ENCODE results near the gene CCNT2.
A peak's percentile ranks its signal among the peaks of the same experiment; 100 is the strongest.
"Not testable (repeated sequence)": the region's sequence is repeated elsewhere in the genome, so short reads cannot be mapped to it uniquely, and the experiment has no call there.

The CCNT2 gene

DNA sequence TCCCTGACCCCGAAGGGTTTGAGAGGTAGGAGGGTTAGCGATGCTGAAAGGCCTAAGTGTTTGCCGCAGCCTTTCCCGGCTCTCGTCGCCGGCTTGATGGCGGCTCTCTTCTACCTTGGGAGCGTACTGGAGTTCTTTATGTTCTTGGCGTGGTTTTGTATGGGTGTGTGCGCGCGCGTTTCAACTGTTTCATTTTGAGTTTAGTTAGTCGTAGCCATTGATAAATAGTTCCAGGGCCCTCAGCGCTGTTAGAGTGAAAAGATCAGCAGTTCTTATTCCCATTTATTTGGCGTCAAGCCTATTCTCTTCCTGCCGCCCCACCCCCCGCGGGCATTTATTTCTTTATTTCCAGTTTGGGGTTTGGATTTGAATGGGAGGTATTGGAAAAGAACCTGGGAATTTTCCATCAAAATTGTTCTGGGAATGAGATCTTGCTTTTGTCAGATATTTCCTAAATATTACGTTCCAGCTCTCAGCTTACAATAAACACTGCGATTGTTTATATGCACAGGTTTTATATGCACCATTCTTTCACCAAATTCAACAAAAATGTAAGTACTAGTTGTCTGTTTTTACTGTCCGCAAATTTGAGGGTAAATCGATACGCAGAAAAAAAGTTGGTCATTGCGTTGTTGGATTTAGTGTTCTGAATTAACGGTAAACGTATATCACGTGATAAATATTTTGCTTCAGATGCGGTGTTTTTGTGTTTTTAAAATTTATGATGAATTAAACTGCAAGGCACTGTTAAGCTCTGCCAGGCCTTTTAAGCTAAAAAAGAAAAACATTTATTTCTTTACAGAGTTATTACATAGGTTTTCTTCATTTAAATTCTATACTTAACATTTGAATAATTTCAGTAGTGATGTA is 954 bp downstream of the CCNT2 start:
- DNase-seq: peak; percentile 41

DNA sequence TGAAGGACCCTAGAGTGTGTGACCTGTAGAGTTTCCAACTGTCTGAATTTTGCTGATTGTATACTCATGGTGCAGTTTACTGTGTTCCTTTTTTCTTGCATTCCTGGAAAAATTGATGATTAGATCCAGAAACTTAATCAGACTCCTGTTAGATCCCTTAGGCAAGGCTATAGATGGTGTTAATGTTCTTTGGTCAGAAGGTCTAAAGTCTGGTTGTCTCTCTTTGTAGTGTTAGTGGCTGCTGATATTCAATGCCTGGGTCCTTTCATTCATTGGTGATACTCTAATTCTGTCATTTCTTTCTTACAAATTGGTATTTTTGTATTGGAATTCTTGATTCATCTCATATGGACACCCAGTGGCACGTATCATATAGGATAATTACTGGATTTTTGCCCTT is 6.3 kb downstream of the CCNT2 start:
- no peak for DNase-seq

DNA sequence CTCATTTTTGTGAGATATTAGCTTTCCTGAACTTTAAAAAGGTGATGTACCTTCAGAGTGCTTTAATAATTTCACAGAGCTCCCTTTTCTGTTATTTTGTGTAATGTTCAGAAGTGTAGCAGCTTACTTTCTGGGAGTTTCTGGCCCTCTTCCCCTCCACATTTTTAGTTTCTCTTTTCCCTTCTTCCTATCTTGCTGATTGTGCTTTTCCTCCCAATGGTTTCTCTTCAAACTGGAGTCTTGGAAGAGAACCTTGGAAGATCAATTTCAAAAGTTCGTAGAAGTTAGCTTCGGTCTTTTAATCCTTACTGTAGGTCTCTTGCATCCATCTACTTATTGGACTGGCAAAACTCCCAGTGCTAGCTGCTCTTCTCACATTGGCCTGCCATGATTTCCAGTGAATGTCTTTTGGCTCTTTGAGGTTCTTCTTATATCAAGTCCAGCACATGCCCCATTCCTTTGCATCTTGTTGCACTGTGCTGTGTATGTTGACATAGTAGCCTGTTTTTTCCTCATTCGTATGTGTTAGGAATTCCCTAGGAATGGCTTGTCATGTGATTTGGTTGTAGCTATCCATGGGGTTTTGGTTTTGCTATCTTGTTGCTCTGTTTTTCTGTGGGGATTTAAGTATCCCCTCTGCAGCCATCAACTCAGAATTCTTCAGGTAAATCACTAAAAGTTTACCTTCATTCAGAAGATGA is 7.8 kb downstream of the CCNT2 start:
- DNase-seq: no peak

DNA sequence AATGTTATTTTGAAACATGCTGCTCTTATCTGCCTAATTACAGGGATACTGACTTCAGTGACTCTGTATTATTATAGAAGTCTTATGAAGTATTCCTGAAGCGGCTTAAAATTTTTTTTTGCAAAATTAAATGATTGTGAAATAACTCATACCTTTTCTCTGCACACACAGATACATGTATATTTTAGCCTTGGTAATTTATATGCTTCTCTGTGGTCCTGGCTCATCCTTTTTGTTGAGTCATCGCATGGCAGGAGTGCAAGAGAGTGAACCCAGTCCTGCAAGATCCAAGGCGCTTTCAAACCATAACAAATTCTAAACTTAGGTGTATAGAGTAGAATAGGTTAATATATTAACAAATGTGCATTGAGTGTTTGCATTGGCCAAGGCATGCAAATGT is 8.6 kb downstream of the CCNT2 start:
- DNase-seq: peak; percentile 2

DNA sequence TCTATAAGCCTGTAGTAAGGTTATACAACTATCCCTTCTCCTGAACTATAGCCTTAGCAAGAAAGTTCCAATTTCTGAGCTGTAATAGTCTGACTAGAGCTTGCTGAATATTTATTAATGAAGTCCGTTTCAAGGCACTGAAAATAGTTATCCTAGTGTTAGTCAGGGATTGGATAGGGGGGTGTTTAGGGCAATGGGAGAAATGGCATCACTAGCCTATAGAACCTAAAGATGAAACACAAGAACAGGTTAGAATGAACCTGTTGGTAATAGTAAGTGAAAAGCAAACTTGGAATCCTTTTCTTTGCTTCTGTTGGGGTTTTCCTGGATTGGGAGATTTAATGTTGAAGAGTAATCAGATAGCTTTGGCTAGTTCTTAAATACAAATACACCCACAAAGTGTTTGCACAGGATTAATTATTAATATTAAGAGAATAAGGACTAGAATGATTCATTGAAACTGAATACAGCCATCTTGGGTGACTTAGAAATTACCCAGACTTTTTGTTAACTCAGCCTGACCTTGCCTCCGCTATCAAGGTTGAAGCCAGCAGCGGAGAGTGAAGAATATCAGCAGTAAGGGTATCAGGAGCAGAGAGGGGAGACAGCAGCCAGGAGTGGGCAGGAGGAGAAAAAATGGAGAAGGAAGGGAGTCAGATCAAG is 14.4 kb downstream of the CCNT2 start:
- DNase-seq: no peak

DNA sequence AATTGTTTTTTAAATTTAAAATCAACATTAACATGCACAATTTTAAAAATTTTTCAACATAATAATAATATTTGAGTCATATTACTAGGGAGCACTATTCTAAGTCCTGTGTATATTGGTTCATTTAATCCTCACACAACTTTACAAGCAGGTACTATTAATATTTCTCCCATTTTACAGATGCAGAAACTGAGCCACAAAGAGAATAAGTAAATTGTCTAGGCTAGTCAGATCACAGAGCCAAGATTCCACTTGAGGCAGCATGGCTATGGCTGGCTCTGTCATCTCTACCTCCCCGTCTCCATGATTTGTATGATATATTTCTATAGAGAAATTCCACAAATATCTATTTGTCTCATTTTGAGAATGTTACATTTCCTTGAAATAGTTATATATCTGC is 15.1 kb downstream of the CCNT2 start:
- no peak for DNase-seq

DNA sequence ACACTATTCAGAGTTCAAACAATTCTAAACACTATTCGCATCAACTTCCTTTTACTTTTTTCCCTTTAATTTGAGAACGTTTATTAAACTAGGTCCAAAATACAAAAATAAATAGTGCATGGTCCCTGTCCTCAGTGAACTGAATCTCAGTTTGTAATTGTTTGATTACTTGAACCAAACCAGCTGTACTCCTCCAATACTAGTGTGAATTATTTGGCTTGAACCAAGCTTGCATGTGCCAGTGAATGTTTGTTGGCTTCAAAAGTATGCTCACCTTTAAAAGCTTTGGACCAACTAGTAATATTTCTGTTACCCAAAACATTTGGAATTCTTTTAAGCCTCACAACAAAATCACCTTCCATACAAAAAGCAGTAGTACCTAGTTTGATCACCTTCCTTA is 15.5 kb downstream of the CCNT2 start:
- no peak for DNase-seq

DNA sequence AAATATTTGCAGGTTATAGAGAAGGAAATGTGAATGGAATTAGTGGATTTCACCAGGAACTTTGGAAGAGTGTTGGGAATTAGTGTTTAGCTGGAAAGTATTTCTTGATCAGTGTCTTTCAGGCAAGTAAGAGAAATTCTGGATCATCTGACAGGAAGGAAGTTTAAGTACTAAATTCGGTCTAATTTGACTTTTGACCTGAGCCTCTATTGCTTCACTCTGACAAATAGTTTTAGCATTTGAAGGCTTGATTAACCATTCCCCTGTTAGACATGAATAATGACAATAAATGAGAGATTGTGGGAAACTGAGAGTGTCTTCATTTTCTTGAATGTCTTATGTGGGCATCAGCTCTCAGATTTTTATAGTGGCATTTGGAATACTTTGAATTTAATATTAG is 16.0 kb downstream of the CCNT2 start:
- no peak for DNase-seq

DNA sequence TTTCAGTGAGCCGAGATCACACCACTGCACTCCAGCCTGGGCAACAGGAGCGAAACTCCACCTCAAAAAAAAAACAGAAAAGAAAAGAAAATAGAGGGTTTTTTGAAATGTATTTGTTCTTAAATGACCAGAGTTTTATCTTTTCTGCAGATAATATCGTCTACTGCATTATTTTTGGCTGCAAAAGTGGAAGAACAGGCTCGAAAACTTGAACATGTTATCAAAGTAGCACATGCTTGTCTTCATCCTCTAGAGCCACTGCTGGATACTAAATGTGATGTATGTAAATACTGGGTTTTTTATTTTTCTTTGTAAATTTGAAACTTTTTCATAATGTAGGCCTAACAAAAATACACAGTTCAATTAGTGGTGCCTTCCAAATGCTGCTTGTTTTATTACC is 18.1 kb downstream of the CCNT2 start:
- DNase-seq: no peak

DNA sequence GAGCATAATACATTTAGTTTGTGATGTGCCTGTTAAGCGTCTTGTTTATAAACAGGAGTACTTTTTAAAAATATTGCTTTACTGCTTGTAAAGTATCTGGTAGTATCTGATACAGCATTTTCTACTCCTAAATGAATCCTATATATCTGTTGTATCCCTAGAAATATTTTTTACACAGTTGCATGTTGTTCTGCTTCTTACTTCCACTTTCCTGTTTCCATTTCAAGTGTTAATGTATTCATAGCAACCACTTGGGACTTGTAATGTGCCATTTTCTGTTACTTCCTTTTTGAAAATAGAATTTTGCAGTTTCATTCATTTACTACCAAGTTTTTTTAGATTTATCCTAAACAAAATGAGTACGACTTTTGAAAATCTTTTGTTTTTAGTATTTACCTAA is 24.9 kb downstream of the CCNT2 start:
- DNase-seq: no peak

DNA sequence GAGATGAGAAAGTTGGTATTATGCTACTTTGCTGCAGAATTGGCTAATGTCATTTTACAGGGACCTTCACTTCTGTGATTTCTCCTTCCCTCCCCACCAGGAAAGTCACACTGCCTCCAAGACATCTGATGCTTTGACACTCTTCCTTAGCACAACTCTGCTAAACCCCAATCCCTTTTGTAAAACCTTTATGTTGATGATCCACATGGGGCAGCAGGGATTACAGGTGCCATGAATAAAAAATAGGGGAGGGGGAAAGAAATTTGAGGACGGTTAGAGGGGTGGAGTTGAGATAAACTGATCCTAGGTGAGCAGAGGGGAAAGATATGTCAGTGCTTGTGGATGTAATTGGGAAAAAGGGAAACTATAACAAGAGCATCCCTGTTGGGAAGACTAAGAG is 26.4 kb downstream of the CCNT2 start:
- DNase-seq: no peak

DNA sequence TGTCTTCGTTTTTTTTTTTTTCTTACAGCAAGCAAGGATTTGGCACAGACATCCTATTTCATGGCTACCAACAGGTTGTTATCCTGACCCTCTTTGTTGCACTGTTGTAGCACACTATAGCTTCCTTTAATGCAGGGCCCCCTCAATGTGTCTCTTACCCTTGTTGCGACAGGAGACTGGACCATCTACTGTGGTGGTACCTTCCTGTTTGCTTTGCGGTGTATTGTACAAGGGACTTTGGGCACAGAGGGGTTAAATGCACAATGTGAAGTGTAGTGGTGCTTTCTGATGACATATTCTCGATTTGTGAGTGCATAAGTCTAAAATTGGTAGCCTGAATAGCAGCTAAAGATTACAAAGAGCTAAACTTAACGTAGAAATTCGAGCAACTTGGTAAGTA is 27.5 kb downstream of the CCNT2 start:
- DNase-seq: no peak

DNA sequence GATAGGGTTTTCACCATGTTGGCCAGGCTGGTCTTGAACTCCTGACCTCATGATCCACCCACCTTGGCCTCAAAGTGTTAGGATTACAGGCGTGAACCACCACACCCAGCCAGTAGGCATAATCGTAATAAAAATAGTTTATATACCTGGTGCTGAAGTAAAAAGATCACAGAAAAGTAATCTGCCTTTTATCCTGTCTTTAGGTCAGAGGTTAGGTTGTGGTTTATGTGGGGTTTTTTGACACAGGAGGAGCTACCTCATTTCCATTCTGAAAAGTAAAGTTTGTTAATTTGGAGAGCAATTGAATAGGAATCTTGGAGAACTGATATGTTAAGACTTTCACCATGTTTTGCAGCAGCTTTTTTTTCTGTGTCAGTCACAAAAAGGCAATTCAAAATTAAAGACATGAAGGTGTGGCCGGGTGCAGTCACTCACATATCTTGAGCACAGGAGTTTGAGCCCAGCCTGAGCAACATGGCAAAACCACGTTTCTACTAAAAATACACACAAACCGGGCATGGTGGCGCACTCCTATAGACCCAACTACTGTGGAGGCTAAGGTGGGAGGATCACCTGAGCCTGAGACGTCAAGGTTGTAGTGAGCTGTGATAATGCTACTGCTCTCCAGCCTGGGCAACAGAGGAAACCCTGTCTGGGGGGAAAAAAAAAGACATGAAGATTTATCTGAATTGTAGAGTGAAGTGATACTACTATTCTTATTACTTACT is 31.5 kb downstream of the CCNT2 start:
- DNase-seq: no peak

DNA sequence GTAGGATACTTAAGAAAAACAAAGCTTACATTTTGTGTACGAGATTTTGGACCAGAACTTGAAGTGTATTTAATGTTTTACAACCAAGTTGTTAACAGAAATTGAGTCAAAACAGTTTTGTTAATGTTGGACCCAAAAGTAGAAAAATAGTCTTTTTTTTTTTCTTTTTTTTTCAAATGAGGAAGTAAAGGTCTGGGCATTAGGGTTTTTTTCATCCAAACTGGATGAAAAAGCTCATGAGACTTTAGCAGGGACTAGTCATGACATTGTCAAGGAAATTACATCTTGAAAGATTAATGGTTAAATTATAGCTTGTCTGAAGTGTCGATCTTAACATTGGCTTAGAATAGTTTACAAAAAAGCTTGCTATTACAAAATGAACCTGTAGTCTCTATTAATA is 32.3 kb downstream of the CCNT2 start:
- DNase-seq: no peak

DNA sequence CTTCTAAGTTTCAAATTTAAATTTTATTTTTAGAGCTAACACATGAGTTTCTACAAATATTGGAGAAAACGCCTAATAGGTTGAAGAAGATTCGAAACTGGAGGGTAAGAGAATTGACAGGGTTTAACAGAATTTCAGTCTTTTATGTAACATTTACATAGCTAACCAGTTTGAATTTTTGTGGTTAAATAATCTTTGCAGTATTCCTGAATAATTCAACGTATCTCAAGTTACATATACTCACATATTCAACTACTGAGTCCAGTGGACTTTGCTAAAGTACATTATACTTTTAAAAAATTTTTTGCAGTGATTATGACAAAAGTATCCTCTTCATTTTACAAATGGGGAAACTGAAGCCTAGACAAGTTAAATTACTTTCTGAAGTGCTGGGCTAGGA is 34.0 kb downstream of the CCNT2 start:
- no peak for DNase-seq

DNA sequence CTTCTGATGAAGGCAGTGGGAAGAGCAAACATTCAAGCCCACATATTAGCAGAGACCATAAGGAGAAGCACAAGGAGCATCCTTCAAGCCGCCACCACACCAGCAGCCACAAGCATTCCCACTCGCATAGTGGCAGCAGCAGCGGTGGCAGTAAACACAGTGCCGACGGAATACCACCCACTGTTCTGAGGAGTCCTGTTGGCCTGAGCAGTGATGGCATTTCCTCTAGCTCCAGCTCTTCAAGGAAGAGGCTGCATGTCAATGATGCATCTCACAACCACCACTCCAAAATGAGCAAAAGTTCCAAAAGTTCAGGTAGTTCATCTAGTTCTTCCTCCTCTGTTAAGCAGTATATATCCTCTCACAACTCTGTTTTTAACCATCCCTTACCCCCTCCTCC is 35.4 kb downstream of the CCNT2 start:
- DNase-seq: no peak

DNA sequence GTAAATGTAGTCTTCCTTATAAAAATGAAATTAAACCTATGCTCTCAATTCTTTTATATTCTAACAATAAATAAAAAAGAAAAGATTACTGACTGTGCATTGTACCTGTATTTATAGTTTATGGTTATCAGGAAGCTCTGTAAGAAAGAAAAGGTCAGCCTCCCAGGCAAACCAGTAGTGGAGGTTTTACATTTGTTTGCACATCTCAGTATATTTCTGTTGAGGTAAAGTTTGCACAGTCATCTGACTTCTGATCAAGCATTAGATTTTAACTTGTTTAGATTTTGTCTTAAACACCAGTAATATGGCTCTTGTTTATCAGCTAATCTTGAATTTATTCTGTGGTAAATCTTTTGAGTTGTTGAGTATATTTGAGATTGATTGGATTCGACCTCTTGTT is 37.1 kb downstream of the CCNT2 start:
- no peak for DNase-seq

DNA sequence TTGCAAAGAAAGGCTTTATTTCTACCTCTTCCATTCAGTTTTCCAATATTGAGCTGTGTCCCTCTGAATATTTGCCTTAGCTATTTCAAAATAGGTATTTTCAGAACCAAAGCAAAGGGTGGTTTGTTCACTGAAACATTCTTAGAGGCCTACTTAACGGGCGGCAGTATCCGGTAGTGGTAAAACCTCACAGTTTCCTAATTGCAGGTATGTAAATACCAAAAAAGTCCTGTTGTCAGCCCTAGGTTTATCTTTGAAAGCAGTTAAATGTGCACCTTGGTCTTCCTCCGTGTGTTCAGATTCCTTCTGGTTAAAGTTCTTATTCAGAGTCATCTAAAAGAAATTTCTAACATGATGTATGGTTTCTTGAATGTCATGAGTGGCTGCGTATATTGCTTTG is 38.9 kb downstream of the CCNT2 start:
- no peak for DNase-seq

DNA sequence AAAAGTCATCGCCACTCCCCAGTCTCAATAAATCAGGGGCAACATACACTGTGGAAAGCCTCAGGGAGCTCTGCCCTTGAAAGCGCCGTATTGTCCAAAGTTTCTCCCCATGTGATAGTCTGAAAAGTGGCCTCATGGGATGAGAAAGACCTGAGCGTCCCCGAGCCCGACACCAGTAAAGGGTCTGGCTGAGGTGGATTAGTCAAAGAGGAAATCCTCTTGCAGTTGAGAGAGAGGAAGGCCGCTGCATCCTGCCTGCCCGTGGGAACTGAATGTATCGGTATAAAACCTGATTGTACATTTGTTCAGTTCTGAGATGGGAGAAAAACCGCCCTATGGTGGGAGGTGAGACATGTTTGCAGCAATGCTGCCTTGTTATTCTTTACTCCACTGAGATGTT is 48.5 kb downstream of the CCNT2 start:
- not testable (repeated sequence) for DNase-seq

DNA sequence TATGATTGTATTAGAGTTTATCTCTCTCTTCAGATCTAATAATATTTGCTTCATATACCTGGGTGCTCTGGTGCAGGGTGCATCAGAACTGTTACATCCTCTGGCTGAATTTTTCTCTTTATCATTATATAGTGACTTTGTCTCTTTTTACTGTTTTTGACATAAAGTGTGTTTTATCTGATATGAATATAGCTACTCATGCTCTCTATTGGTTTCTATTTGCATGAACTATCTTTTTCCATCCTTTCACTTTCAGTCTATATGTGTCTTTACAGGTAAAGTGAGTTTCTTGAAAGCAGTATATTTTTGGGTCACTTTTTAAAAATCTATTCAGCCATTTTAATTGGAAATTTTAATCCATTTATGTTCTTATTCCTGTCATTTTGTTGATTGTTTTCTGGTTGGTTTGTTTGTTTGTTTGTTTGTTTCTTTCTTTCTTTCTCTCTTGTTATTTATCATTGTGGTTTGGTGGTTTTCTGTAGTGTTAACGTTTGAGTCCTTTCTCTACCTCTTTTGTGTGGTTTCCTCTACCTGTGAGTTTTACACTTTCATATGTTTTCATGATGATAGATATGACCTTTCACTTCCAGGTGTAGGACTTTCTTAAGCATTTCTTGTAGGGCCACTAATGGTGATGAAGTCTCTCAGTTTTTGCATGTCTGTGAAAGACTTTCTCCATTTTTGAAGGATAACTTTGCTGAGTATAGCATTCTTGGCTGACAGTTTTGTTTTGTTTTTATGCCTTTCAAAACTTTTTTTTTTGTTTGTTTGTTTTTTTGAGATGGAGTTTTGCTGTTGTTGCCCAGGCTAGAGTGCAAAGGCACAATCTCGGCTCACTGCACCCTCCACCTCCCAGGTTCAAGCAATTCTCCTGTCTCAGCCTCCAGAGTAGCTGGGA is 54.9 kb downstream of the CCNT2 start:
- DNase-seq: no peak

DNA sequence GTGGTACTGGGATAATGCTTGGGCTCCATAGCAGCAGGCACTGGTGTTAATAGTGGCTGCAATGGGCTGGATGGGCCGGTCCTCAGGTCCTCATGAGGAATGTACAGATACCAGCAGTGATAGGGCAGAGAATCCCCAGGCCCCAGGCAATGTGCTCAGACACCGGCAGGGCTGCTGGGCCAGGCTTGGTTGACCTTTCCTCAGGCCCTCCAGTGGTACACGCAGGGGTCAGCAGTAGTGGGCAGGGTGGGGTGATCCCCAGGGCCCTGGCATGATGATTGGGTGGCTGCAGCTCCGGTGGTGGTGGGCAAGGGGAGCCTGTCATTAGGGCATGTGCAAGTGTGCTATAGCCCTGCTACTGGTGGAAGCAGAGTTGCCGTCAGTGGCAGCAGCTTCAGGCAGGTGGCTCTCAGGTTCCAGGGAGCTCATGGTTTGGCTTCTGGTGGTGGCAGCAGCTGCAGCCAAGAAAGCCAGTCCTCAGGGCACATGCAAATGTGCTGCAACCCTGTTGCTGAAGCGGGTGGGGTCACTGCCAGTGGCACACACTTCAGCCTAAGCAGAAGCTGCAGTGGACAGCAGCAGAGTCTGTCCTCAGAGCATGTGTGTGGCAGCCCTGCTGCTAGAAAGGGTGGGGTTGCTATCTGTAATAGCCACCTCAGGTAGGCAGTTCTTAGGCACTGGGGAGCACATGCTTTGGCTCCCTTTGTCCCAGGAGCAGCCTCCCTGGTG is 56.8 kb downstream of the CCNT2 start:
- DNase-seq: no peak
